ENCODE measurements around the gene TOGARAM1. TPM values are rescaled to one million over a fixed set of nuclear protein-coding genes. Genes with fewer than 3 reads are reported as not detected.

Gene TOGARAM1
- polyA plus RNA-seq, 1 of the 3 experiments (the other 2 are of a cell fraction): 2.1 TPM

GRCh38 chr14:44914849-44915248, 47.1 kb upstream of the TOGARAM1 start (continued):
- no peak for TF ChIP-seq FOXJ3 (CRISPR knock-in tag; IDR thresholded peaks at IDR 0.05)
- TF ChIP-seq RAD21 (IDR thresholded peaks at IDR 0.05; ENCODE audit: low read length): no peak
- TF ChIP-seq SMC3 (IDR thresholded peaks at IDR 0.05; ENCODE audit: low read depth, low read length): no peak

DNA sequence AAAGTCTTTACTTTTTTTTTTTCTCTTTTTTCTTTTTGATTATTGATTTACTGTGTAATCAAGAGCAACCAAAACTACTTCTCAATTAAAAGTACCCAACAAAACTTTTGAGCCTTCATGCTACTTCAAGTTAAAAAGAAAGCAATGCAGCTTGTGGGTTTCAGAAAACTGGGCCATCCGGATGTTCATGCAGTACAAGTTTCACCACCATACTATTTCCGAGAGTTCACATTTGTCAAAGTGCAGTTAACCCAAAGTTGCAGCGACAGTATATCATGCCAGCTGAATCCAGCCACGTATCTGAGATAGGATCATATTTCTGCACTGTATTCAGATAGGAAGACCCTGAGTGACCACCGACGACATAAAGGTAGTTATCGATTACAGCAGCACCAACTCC, 33.2 kb upstream of the TOGARAM1 start:
- CTCF ChIA-PET: no interaction called here
- Histone ChIP-seq H3K36me3 (replicated peaks in 1 of 2; ENCODE audit: control insufficient read depth in 1 of 2, insufficient read depth in 2 of 2, low read length in 1 of 2) (no peaks in the 10 kb centered on the region), H4K20me1 (ENCODE audit: insufficient read depth) (no peaks in the 10 kb centered on the region)

GRCh38 chr14:44935155-44935554, 26.8 kb upstream of the TOGARAM1 start:
- POLR2A ChIA-PET: no interaction called here
- TF ChIP-seq FOXM1 (IDR thresholded peaks at IDR 0.05; ENCODE audit: low read depth) (no peak), USF1 (IDR thresholded peaks at IDR 0.05; ENCODE audit: borderline replicate concordance, low read depth) (no peak), EZH2phosphoT487 (IDR thresholded peaks at IDR 0.05; ENCODE audit: borderline replicate concordance, low read depth) (no peak), ZBTB33 (IDR thresholded peaks at IDR 0.05; ENCODE audit: borderline replicate concordance, low read depth) (no peak), POLR2AphosphoS5 (IDR thresholded peaks at IDR 0.05; ENCODE audit: low read depth, low read length) (no peak), GATA2 (CRISPR knock-in tag; IDR thresholded peaks at IDR 0.05) (no peak), MXI1 (IDR thresholded peaks at IDR 0.05; ENCODE audit: low read depth, low read length) (no peak)
- TF ChIP-seq, protein P1, sequence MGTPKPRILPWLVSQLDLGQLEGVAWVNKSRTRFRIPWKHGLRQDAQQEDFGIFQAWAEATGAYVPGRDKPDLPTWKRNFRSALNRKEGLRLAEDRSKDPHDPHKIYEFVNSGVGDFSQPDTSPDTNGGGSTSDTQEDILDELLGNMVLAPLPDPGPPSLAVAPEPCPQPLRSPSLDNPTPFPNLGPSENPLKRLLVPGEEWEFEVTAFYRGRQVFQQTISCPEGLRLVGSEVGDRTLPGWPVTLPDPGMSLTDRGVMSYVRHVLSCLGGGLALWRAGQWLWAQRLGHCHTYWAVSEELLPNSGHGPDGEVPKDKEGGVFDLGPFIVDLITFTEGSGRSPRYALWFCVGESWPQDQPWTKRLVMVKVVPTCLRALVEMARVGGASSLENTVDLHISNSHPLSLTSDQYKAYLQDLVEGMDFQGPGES (IDR thresholded peaks at IDR 0.05; ENCODE audit: low read depth, low read length): no peak

More for the DNA sequence above, 33.2 kb upstream of the TOGARAM1 start:
- Histone ChIP-seq H3K9ac (no peak overlapping the region), H3K79me2 (ENCODE audit: insufficient read depth) (no peaks in the 10 kb centered on the region), H3K27ac (ENCODE audit: low read depth in 2 of 2, low read length in 1 of 2) (no peak overlapping the region), H3K27me3 (ENCODE audit: insufficient read depth) (no peaks in the 10 kb centered on the region), H2AFZ (ENCODE audit: low read depth) (no peak overlapping the region), H3K4me3 (ENCODE audit: low read depth in 2 of 2, low read length in 1 of 2) (no peak overlapping the region), H3F3A (replicated peaks; ENCODE audit: insufficient read depth) (no peaks in the 10 kb centered on the region), H3K4me2 (no peak overlapping the region), H3K4me1 (ENCODE audit: control insufficient read depth in 1 of 2, insufficient read depth in 2 of 2, low read depth in 1 of 2, low read length in 1 of 2) (no peaks in the 10 kb centered on the region), H3K9me3 (no peaks in the 10 kb centered on the region), H3K9me2 (no peaks in the 10 kb centered on the region)
- no peak for DNase-seq
- POLR2A ChIA-PET: interaction anchor here (0.6 kb wide), 1 partner anchor 33 kb away, joined by 3 read pairs; the partner anchor contains the start of gene KLHL28
- 97% methylated on average over 7 of the region's 7 CpGs for WGBS (ENCODE audit: low lambda C conversion rate)
- TF ChIP-seq JUND (IDR thresholded peaks at IDR 0.05) (no peak), RXRA (IDR thresholded peaks at IDR 0.05; ENCODE audit: borderline replicate concordance, low read depth) (no peak), RCOR1 (IDR thresholded peaks at IDR 0.05; ENCODE audit: low read length) (no peak), MEF2A (IDR thresholded peaks at IDR 0.05; ENCODE audit: borderline replicate concordance, low read depth) (no peak), TCF12 (IDR thresholded peaks at IDR 0.05) (no peak), NRF1 (IDR thresholded peaks at IDR 0.05; ENCODE audit: low read depth, low read length) (no peak), REST (IDR thresholded peaks at IDR 0.05; ENCODE audit: low read depth, low read length) (no peak), RAD21 (IDR thresholded peaks at IDR 0.05; ENCODE audit: low read length) (no peak)

More at GRCh38 chr14:44935155-44935554, 26.8 kb upstream of the TOGARAM1 start:
- Histone ChIP-seq H3K79me2 (ENCODE audit: insufficient read depth) (no peaks in the 10 kb centered on the region), H3K27me3 (ENCODE audit: insufficient read depth) (no peaks in the 10 kb centered on the region), H4K20me1 (ENCODE audit: insufficient read depth) (no peaks in the 10 kb centered on the region), H3K9me2 (no peaks in the 10 kb centered on the region), H3K4me1 (ENCODE audit: control insufficient read depth in 1 of 2, insufficient read depth in 2 of 2, low read depth in 1 of 2, low read length in 1 of 2) (no peaks in the 10 kb centered on the region), H3K4me3 (ENCODE audit: low read depth in 2 of 2, low read length in 1 of 2) (no peak overlapping the region), H3K9me3 (no peaks in the 10 kb centered on the region), H2AFZ (ENCODE audit: low read depth) (no peak overlapping the region), H3K36me3 (replicated peaks in 1 of 2; ENCODE audit: control insufficient read depth in 1 of 2, insufficient read depth in 2 of 2, low read length in 1 of 2) (peaks cover 4% of the 10 kb centered on the region in 2 experiments), H3K4me2 (no peak overlapping the region), H3K27ac (ENCODE audit: low read depth in 2 of 2, low read length in 1 of 2) (no peak overlapping the region), H3F3A (replicated peaks; ENCODE audit: insufficient read depth) (no peaks in the 10 kb centered on the region), H3K9ac (no peak overlapping the region)
- WGBS (ENCODE audit: low lambda C conversion rate): 94% methylated on average over 2 of the region's 2 CpGs
- DNase-seq: no peak
- CTCF ChIA-PET: no interaction called here
